GM10248 (cell line): ENCODE measurements around the gene TTLL4.
A peak's percentile ranks its signal among the peaks of the same experiment; 100 is the strongest.

ENCODE experiments used
- CTCF ChIA-PET: fragments of 300-600 bp; sonication (Branson Sonifier 250); formaldehyde crosslinking; extraction: SDS; loops from one replicate; lab custom pipeline; 2021; ENCODE audit warnings: antibody characterized with exemption; lab: Yijun Ruan, JAX
- POLR2A ChIA-PET: fragments of 350-650 bp; sonication (Branson Sonifier 250); formaldehyde crosslinking; extraction: SDS; loops from one replicate; lab custom pipeline; 2020; ENCODE audit warnings: antibody characterized with exemption; lab: Yijun Ruan, JAX
- DNase-seq: peaks from one replicate; pipeline ENCODE4 v3.0.0; 2012; ENCODE audit errors: extremely low spot score
- TF ChIP-seq, protein P1 (sequence below): IDR thresholded peaks from 2 replicates; pipeline ENCODE4 v1.5.1; 2012; ENCODE audit warnings: mild to moderate bottlenecking, low read depth; ENCODE audit errors: extremely low read depth, missing control alignments, control extremely low read depth

TTLL4 gene

DNA sequence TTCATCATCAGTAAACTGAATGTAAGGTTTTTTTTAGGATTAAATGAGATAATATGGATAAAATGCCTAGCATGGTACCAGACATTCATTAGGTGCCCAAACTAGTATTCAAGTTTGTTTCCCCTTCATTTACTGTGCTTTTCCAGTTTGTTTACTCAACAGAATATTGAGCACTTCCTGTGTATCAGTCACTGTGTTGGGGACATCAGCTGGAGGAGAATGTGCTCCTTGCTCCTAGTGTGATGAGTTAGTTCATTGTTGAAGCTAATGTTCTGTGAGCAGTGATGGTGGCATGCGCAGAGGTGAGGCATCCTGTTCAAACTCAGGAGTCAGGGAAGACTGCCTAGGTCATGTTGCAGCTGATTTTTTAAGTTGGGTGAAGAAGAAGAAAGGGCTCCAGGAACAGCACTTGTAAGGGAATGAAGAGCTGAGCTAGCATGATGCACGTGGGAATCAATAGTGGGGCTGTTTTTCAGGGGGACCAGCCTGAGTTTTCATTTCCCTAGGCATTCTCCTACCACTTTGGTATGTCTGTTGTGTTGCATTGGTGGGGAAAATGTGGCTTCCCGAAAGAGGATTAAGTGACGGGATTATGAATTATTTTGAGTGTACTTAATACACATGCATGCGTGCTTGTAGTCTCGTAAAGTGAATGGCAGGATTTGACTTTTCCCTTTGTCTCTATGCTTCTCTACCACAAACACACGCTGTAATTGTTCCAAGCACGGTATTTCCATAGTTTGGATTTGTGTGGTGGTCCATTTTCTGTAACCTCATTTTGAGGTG, 23.7 kb downstream of the TTLL4 start:
- DNase-seq: no peak
- TF ChIP-seq, protein P1, sequence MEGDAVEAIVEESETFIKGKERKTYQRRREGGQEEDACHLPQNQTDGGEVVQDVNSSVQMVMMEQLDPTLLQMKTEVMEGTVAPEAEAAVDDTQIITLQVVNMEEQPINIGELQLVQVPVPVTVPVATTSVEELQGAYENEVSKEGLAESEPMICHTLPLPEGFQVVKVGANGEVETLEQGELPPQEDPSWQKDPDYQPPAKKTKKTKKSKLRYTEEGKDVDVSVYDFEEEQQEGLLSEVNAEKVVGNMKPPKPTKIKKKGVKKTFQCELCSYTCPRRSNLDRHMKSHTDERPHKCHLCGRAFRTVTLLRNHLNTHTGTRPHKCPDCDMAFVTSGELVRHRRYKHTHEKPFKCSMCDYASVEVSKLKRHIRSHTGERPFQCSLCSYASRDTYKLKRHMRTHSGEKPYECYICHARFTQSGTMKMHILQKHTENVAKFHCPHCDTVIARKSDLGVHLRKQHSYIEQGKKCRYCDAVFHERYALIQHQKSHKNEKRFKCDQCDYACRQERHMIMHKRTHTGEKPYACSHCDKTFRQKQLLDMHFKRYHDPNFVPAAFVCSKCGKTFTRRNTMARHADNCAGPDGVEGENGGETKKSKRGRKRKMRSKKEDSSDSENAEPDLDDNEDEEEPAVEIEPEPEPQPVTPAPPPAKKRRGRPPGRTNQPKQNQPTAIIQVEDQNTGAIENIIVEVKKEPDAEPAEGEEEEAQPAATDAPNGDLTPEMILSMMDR: no peak
- ChIA-PET CTCF (interaction anchor here (0.6 to 1.0 kb wide), 3 partner anchors 14 to 113 kb away, joined by 3 read pairs; no protein-coding TSS in a partner anchor), POLR2A (no interaction called here)

DNA sequence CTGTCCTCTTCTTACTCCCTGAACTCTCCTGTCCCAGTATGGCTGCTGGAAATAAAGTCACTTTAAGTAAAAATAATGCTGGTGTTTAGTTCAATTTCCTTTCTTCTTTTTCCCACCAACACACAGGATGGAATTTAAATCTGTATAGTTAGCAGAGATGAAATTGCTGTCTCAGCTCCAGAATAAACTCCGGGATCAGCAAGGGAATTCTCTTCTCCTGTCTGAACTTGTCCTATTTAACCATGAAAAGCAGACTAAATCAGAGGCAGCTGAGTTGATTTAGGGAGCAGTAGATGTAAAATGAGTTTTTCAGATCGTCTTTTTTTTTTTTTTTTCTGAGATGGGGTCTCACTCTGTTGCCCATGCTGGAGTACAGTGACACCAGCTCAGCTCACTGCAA, 25.9 kb downstream of the TTLL4 start:
- CTCF ChIA-PET: interaction anchor here (1.2 to 2.5 kb wide), 3 partner anchors 9 to 111 kb away, joined by 3 to 9 read pairs (median 6); no protein-coding TSS in a partner anchor
- TF ChIP-seq, protein P1: no peak
- POLR2A ChIA-PET: no interaction called here
- no peak for DNase-seq

DNA sequence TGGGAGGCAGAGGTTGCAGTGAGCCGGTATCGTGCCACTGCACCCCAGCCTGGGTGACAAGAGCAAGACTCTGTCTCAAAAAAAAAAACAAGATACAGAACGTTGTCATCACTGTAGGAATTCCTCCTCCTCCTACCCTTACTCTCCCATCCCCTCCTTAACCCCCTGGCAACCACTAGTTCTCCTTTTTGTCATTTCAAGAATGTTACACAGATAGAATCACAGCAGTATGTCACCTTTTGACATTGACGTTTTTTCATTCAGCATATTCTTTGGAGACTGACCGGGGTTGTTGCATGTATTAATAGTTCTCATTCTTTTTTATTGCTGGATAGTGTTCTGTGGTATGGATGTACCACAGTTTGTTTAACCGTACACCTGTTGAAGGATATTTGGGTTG, 32.4 kb downstream of the TTLL4 start:
- CTCF ChIA-PET: interaction anchor here (1.2 to 4.8 kb wide), 4 partner anchors 10 to 452 kb away, joined by 3 to 19 read pairs (median 4); no protein-coding TSS in a partner anchor
- DNase-seq: peak; percentile 57
- POLR2A ChIA-PET: no interaction called here
- TF ChIP-seq, protein P1: no peak

DNA sequence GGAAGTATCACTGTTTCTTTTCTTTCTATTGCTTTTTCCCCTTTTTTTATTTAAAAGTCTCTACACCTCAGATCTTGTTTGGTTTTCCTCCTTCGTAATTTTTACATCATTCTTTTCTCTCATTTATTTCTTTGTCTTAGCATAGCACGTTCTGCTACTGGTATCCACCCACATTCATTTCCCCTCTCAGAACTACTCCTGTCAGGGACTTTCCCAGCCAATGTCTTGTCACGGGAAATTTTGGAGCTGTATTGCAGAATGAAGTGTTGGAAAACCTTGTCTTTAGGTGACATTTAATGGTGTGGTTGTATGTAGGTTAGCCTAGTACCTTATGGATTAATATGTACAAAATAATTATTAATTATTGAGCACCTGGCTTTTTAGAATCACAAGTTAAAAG, 34.0 kb downstream of the TTLL4 start:
- CTCF ChIA-PET: interaction anchor here (1.9 to 4.8 kb wide), 2 partner anchors 8 to 37 kb away, joined by 4 to 19 read pairs; no protein-coding TSS in a partner anchor
- TF ChIP-seq, protein P1: no peak
- POLR2A ChIA-PET: no interaction called here
- peak; percentile 43 for DNase-seq

DNA sequence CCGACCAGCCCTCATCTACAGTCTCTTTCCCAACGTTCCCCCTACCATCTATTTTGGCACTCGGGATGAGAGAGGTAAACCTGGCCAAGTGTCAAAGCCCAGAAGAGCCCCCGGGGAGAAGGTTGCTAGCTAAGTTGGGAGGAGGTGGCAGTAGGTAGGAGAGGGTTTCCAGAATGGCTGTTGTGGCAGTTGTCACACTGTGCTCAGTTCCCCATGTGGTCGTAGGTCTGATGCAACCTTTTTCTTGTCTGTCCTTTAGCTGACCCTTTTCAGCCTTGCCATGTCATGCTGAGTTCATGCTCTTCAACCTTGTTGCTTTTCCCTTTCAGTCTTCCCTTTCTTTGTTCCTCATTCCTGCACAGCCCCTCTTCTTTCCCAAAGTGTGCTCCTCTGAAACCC, 34.5 kb downstream of the TTLL4 start:
- DNase-seq: peak; percentile 53
- TF ChIP-seq, protein P1: no peak
- POLR2A ChIA-PET: no interaction called here
- CTCF ChIA-PET: interaction anchor here (1.2 to 4.8 kb wide), 4 partner anchors 8 to 103 kb away, joined by 3 to 19 read pairs (median 6); no protein-coding TSS in a partner anchor

DNA sequence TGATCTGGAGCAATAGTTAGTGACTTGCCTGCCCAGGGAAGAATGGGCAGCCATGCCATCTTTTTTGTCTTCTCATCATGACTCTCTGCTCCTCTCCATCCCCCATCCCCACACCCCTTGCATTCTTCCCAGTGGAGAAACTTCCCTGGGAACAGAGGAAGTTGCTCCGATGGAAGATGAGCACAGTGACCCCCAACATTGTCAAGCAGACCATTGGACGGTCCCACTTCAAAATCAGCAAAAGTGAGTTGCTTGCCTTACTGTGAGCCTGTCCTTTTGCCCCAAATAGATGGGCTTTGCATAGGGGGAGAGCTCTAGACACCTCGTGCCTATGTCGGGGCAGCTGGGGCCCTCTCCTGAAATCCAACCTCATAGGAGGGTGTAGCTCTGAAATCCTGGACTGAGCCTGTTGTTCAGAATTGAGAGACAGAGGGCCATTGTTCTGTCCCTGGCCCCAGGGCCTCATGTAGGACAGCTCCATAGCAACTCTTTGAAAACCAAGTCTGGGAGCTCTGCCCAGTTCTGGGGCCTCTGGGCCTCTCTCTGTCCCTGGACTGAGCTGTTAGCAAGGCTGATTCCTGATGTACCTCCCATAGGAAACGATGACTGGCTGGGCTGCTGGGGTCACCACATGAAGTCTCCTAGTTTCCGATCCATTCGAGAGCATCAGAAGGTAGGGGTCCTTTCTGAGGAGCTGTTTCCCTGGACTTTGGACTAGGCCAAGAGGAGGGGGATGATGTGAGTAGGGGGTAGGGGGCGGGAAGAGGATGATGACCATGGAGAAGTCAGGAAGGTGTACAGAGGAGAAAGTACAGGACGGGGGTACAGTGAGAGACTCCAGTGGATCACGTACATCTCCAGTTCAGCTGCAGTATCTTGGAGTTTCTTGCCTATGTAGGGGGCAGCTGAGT, 35.2 kb downstream of the TTLL4 start:
- ChIA-PET CTCF (interaction anchor here (0.8 to 2.8 kb wide), 5 partner anchors 9 to 549 kb away, joined by 3 to 9 read pairs (median 6); partner anchors contain the start of gene TTLL4), POLR2A (interaction anchor here (0.6 kb wide), 1 partner anchor 33 kb away, joined by 7 read pairs; no protein-coding TSS in a partner anchor)
- DNase-seq: no peak
- TF ChIP-seq, protein P1: no peak
